Erythroblast (primary cell): ENCODE results near the gene EEFSEC.

Experiments used
- DNase-seq, 2 experiments: peaks; one replicate each; lab custom pipeline; 2025; lab: John Stamatoyannopoulos, UW
- GATA1 ChIP-seq: IDR thresholded peaks from 2 replicates; pipeline ENCODE4 v1.6.1; 2011; ENCODE audit warnings: low read depth, mild to moderate bottlenecking, control low read depth, low read length, moderate library complexity
- POLR2A ChIP-seq: IDR thresholded peaks from 2 replicates; pipeline ENCODE4 v1.6.1; 2011; ENCODE audit warnings: mild to moderate bottlenecking, low read length

Gene EEFSEC

DNA sequence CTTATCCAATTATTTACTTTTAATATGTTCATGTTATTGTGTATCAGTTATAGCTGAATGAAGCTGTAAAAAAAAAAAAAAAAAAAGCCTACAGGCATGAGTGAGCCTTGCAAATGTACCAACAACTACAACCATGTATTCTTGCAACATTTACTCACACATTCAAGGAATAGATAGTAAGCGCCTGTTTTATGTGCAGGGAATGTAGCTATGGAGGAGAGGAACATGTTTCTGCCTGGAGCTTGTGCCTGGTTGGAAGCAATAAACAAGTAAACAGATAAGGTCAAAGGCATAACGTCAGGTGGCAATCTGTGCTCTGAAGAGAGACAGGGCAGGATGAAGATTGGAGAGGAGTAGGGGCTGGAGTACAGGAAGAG, 202.2 kb downstream of the EEFSEC start:
- TF ChIP-seq POLR2A (no peak), GATA1 (no peak)
- DNase-seq = no peak

DNA sequence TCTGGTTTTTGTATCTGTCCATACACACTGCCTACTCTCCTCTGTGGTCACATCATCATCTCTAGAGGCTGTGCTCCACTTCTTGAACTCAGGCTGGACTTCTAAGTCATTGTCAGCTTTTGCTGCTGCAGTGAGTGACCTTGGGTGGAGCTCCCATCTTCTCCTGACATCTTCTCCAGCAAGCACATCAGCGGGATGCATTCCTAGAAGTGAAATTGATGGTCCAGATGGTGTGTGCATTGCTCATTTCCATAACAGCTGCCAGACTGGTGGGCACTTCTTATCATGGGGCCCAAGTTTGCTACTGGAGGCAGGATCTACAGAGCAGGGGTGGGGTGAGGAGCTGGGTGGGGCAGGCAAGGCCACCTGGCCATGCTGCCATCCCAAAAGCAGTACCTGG, 203.5 kb downstream of the EEFSEC start:
- TF ChIP-seq POLR2A (no peak), GATA1 (no peak)
- no peak for DNase-seq

DNA sequence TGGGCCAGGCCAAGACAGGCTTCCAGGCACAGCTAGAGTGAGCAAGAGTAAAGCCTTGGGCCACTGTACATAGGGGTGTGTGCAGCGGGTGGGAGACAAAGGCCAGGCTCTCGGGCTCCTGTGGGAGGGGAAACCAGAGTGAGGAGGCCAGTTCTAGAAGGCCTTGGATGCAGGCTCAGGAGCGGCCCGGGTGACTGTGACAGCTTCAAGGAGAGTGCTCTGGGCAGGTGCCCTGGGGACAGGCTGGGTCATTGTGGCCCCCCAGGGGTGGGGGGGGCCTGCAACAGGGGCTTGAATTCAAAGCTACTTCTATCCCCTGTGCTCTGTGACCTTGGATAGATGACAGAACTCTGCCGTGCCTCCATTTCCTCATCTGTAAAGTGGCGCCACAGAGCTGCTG, 204.3 kb downstream of the EEFSEC start:
- no peak for TF ChIP-seq GATA1
- TF ChIP-seq POLR2A = no peak
- no peak for DNase-seq

DNA sequence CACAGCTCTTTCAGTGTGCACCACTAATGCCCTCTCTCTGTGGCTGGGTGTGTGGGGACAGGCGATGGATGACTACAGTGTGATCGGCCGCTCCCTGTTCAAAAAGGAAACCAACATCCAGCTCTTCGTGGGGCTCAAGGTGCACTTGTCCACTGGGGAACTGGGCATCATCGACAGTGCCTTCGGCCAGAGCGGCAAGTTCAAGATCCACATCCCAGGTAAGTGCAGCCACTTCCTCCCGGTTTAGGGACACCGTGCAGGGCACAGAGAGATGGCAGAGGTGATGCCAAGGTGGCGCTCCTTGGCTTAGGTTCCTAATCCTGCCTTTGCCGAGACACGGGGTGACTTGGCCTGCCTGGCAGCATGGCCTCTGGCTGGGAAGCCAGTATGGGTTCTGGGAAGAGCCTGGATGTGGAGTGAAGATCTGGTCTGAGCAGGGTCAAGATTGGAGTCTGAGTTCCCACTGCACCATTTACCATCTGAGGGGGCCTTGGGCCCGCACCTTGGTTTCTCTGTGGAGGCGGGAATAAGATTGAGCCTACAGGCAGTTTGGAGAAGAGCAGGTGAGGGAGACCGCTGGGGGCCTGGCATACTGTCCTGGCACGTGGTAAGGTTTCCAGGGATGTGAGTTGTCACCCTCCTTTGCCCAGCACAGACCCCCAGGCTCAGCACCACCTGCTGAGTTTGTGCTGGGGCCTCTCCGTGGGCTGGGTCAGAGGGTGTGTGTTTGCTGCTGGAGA, 205.0 kb downstream of the EEFSEC start:
- TF ChIP-seq GATA1 = no peak
- TF ChIP-seq POLR2A = no peak
- DNase-seq = no peak

DNA sequence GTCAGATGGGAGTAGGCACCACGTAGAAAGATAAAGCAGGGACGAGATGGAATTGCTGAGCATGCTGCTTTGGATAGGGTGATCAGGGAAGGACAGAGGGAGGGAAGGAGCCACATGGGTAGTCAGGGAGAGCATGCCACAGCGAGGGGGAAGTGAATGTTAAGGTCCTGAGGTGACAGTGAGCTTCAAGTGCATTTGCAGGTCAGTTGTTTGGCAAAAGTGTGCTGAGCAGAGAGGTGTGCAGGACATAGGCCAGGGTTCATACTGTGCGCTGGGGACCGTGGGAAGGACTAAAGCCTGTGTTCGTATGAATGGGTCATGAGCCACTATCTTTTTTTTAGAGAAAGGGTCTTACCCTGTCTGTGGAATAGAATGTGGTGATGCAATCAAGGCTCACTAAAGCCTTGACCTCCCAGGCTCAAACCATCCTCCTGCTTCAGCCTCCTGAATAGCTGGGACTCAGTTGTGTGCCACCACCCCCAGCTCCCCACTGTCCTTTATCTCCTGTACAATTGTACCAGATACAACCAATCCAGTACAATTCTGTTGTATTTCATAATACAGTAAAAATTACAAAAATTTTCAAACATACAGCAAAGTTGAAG, 205.9 kb downstream of the EEFSEC start:
- no peak for DNase-seq
- TF ChIP-seq GATA1 (no peak), POLR2A (no peak)

DNA sequence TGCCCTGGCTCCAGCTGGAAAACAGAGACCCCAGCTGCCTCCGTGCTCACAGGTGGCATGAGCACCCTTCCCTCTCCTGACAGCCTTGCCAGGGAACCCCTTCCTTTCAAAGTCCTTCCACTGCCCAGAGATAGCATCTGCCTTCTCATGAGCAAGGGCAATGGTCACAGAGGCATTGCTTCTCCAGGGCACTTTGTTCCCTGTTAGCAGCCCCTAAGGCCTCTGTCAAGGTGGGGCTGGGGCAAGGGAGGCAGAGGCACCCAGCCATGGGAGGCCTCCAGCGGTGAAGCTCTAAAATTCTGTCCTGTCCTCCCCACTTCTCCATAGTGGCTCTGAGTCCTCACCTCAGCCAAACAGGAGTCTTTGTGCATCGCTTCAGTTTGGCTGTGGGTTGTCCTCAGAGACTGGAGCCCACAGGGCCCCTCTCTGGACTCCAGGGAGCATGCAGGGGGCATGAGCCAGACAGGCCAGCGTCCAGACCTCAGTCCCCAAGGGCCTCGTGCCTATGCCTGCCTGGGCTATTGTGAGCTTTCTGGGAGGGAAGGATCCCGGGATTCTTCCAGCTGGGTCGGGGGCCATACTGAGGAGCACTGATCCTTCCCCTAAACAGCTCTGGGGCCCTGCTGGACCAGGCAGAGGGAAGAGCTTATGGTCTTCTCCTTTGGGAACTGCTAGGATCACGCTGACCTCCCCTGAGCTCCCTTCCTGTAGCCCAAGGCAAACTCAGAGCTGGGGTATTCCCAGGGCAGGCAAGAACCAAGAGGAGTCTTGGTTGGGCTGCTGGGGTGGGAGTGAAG, 206.8 kb downstream of the EEFSEC start:
- TF ChIP-seq POLR2A (no peak), GATA1 (no peak)
- no peak for DNase-seq

DNA sequence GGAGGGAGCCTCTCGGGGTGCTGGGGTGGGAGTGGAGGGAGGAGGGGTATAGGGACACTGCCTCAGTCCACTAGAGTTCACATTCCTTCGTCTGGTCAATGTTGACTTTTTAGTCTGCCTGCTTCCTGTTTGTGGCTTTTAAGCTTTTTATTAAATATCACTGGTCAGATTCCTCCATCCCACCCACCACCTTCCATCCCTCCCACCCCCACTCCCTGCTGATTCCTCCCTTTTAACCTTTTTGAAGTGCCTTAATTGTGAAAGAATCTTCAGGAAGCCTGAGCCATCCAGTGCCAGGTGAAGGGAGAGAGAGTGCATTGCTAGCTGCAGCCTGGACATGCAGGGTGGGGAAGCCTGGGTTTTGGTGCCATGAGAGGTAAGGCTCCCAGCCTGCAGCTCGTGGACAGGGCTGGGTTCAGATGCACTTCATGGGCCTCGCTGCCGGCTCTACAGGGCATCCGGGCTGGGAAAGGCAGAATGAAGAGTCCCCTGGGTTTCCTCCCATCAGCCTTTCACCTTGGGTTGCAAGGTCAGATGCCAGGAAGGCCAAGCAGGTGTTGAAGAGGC, 207.5 kb downstream of the EEFSEC start:
- DNase-seq = no peak
- TF ChIP-seq GATA1 (no peak), POLR2A (no peak)

DNA sequence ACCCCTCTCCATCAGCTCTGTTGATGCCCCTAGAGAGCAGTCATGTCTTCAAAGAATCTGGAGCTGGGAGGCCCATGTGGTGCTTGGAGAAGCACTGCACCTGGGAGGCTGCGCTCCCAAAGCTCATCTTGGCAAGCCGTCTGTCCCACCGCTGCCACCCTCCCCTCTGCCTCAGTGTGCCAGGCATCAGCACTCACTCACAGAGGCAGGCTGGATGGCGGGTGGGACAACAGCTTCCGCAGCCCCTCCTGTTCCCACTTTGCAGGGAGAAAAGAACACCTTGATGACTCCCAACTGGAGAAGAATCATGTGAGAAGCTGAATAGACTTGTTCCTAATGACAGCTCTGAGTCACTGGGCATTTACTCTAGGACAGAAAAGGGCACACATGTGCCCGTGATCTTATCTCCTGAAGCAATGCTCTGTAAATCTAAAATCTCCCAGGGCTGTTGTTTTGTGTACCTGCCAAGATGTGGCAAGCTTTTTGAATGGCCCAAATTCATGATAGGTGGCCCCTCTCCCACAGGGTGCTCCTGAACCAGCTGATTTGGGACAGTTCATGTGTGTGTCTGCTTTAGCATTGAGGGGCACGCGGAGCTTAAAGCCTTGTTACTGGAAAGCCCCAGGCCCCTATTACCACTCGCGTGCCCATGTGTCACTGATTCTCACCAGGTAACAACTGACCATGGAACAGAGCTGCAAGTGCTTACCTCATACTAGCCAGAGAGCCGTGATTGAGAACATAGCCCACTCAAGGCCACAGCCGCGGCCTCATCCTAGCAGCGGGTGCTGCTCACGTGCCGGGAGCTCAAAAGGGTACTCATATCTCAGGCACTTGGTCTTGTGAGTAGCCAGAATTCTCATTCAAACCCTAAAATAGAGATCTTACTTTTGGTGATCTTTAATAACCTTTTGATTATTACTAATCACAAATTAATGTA, 209.0 kb downstream of the EEFSEC start:
- DNase-seq = no peak
- TF ChIP-seq POLR2A (no peak), GATA1 (no peak)

DNA sequence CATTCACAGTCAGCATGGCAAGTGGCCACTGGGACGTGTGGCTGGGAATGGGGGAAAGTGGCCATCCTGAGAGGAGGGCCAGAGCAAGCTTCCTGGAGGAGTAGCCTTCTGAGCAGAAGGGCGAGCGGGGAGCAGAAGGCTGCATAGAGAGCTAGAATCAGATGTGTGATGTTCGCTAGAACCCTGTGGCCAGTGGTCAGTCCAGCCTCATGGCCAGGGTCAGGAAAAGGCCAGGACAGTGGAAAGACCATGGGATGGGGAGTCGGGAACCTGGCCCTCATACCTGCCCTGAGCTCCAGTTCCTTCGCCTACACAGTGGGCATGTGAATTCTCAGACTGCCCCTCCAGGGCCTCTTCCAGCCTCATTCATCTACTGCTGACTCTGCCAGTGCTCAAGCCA, 211.0 kb downstream of the EEFSEC start:
- TF ChIP-seq POLR2A (no peak), GATA1 (no peak)

DNA sequence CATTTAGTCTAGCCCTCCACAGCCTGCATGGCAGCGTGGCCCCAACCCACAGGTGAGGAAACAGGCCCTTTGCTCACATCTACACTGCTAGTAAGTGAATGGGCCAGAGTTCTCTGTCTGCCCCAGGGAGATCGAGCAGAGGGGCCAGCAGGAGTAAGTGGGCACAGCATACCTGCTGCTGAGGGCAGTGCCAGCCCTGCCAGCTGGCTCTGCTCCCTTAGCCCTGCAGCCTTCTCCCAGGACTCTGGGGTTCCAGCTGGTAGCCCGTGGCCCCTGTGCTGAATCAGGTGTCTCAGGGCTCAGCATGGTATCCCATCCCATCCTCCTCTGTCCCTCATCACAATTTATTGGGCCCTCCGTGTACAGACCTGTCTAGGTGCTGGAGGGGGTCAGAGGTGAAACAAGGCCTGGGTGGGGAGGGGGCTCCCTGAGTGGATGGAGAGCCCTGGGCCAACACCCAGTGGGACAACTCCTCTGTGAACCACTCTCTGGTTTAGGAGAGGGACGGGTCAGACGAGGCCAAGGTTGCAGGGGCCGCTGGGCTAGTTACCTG, 211.6 kb downstream of the EEFSEC start:
- DNase-seq = no peak
- TF ChIP-seq GATA1 (no peak), POLR2A (no peak)

More for the DNA sequence above, 211.0 kb downstream of the EEFSEC start:
- no peak for DNase-seq

DNA sequence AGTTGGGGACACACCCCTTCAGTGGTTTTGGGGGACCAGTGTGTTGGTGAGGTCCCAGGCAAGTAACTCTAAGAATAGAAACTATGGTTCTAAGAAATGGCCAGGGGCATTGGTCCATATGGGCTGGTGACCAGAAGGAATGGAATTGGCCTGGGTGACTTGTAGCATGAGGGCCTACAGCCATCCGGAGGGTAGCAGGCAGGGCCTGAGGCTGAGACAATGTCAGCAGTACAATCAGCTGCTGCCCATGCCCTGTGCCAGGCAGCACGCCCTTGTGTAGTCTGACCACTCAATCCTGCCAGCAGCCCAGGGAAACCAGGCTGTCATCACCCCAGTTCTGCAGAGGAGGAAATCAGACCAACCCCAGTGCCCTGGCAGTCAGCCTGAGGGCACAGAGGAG, 212.9 kb downstream of the EEFSEC start:
- no peak for DNase-seq
- no peak for TF ChIP-seq POLR2A
- no peak for TF ChIP-seq GATA1

DNA sequence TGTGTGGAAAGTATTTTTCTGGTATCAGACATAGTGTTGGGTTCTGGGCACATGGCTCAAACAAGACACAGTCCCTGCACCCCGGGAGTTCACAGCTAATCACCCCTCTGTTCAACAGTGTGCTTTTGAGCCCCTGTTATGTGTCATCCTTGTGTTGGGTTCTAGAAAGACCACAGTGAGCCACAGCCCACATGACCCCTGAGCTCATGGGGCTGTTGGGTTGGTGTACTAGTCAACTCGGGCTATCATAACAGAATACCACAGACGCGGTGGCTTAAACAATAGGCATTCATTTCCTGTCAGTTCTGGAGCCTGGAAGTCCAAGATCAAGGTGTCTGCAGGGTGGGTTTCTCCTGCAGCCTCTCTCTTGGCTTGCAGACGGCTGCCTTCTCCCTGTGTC, 213.4 kb downstream of the EEFSEC start:
- DNase-seq = no peak
- TF ChIP-seq POLR2A = no peak
- TF ChIP-seq GATA1 = no peak

DNA sequence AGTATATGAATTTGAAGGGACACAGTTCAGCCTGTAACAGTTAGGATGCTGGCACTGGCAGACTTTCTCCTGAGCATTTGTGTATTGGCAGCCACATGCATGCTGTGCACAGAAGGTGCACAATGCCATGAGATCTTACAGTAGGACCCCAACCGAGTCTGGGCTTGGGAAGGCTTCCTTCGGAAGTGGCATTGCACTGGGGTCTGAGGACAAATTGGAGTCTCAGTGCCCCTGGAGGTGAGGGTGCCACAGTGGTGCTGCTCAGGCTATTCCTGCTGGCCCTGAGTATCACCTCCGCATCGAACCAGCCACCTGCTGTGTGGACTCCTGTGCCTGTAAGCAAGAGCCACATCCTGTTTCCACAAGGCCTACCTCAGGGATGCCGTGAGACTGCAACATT, 213.9 kb downstream of the EEFSEC start:
- TF ChIP-seq GATA1 (no peak), POLR2A (no peak)
- DNase-seq = no peak
